A549 (cell line): ENCODE data around the gene TMEM175. TPM values are rescaled to one million over a fixed set of nuclear protein-coding genes. Genes with fewer than 3 reads are reported as not detected.

ENCODE experiments used
- ATAC-seq, 2 experiments: fragments of 200-7000 bp in 1 of 2; fragments of >200 bp in 1 of 2; cut with Nextera tagmentation in 1 of 2; cut with Tn5 transposase in 1 of 2; 3 replicates each; pipeline versions ENCODE4 v1.8.0 to v1.9.1; 2018 to 2020; ENCODE audit warnings: mild to moderate bottlenecking in 1 of 2, moderate library complexity in 1 of 2
- CTCF ChIA-PET: fragments of 300-600 bp; sonication (Branson Sonifier 250); formaldehyde crosslinking; extraction: SDS; loops from one replicate; lab custom pipeline; 2021; ENCODE audit warnings: antibody characterized with exemption, inconsistent platforms; lab: Yijun Ruan, JAX
- POLR2A ChIA-PET: fragments of 350-600 bp; formaldehyde crosslinking; extraction: SDS; loops from one replicate; lab custom pipeline; 2021; ENCODE audit warnings: antibody characterized with exemption, inconsistent platforms; lab: Yijun Ruan, JAX
- DNase-seq, 2 experiments: peaks; one replicate each; pipeline versions ENCODE4 v3.0.0 to v3.0.0-alpha.2; 2011 to 2016; ENCODE audit warnings: low read depth in 1 of 2, low spot score in 1 of 2
- FAIRE-seq: peaks from 2 replicates; lab custom pipeline; 2011; peaks lifted over from hg19 to GRCh38; lab: Jason Lieb, UNC
- H3K27ac ChIP-seq, 2 experiments: fragments of >200 bp; sonication (Bioruptor Twin); formaldehyde crosslinking; 3 replicates each; pipeline ENCODE4 v1.5.1; 2016 to 2017
- H3K4me1 ChIP-seq: fragments of >200 bp; sonication (Bioruptor Twin); formaldehyde crosslinking; 3 replicates; pipeline ENCODE4 v1.6.1; 2016
- H3K4me2 ChIP-seq: fragments of >200 bp; sonication (Bioruptor Twin); formaldehyde crosslinking; 3 replicates; pipeline ENCODE4 v1.6.1; 2016
- H3K4me3 ChIP-seq: fragments of >200 bp; sonication (Bioruptor Twin); formaldehyde crosslinking; 3 replicates; pipeline ENCODE4 v1.5.1; 2016
- H3K9me3 ChIP-seq: fragments of >200 bp; sonication (Bioruptor Twin); formaldehyde crosslinking; 3 replicates; pipeline ENCODE4 v1.6.1; 2016
- CEBPB ChIP-seq, 2 experiments: fragments of >200 bp in 1 of 2; sonication (Bioruptor Twin) in 1 of 2; formaldehyde crosslinking in 1 of 2; IDR thresholded peaks; 2 replicates each; pipeline ENCODE4 v1.6.1; 2012 to 2016
- E2F6 ChIP-seq: IDR thresholded peaks from 2 replicates; pipeline ENCODE4 v1.6.1; 2012; ENCODE audit warnings: low read depth, borderline replicate concordance
- EHMT2 ChIP-seq: fragments of 200-600 bp; sonication (generic); IDR thresholded peaks from 2 replicates; pipeline ENCODE4 v1.6.1; 2016; ENCODE audit warnings: antibody characterized with exemption, low read depth, mild to moderate bottlenecking, moderate library complexity
- EP300 ChIP-seq, 2 experiments: fragments of >200 bp; sonication (Bioruptor Twin); formaldehyde crosslinking; IDR thresholded peaks; 2 replicates in 1 of 2; 3 replicates in 1 of 2; pipeline ENCODE4 v1.6.1; 2016 to 2017
- ESRRA ChIP-seq: fragments of 150-350 bp; IDR thresholded peaks from 2 replicates; pipeline ENCODE4 v1.6.1; 2014; ENCODE audit warnings: mild to moderate bottlenecking, low read length, borderline replicate concordance
- FOSB ChIP-seq: fragments of 250-450 bp; sonication (Bioruptor Pico); IDR thresholded peaks from 2 replicates; pipeline ENCODE4 v1.5.0; 2020; ENCODE audit warnings: mild to moderate bottlenecking, moderate library complexity
- HES2 ChIP-seq: fragments of >200 bp; sonication (Bioruptor Twin); formaldehyde crosslinking; IDR thresholded peaks from 2 replicates; pipeline ENCODE4 v1.6.1; 2016
- HOXA7 ChIP-seq: fragments of 250-450 bp; sonication (Bioruptor Pico); IDR thresholded peaks from 2 replicates; pipeline ENCODE4 v1.5.0; 2020; ENCODE audit warnings: mild to moderate bottlenecking, moderate library complexity
- HOXB13 ChIP-seq: fragments of 250-450 bp; sonication (Bioruptor Pico); IDR thresholded peaks from 2 replicates; pipeline ENCODE4 v1.5.0; 2020; ENCODE audit warnings: low read depth, mild to moderate bottlenecking, moderate library complexity
- HOXB5 ChIP-seq: fragments of 250-450 bp; sonication (Bioruptor Pico); IDR thresholded peaks from 2 replicates; pipeline ENCODE4 v1.5.0; 2020; ENCODE audit warnings: mild to moderate bottlenecking, moderate library complexity
- JUNB ChIP-seq: fragments of >200 bp; sonication (Bioruptor Twin); formaldehyde crosslinking; IDR thresholded peaks from 2 replicates; pipeline ENCODE4 v1.6.1; 2016
- KDM1A ChIP-seq: fragments of 200-600 bp; sonication (generic); IDR thresholded peaks from 2 replicates; pipeline ENCODE4 v1.6.1; 2016; ENCODE audit warnings: low read depth, mild to moderate bottlenecking
- MAFK ChIP-seq: fragments of 450-650 bp; IDR thresholded peaks from 2 replicates; pipeline ENCODE4 v1.6.1; 2014; ENCODE audit not compliant: partially characterized antibody
- NFE2L2 ChIP-seq: fragments of 150-350 bp; conservative IDR thresholded peaks from 2 replicates; pipeline ENCODE4 v1.6.1; 2014; ENCODE audit warnings: low read length
- PHF8 ChIP-seq: fragments of 200-600 bp; sonication (generic); IDR thresholded peaks from 2 replicates; pipeline ENCODE4 v1.6.1; 2016; ENCODE audit warnings: low read depth, mild to moderate bottlenecking, antibody characterized with exemption, moderate library complexity, borderline replicate concordance
- RFX5 ChIP-seq: fragments of 450-650 bp; IDR thresholded peaks from 2 replicates; pipeline ENCODE4 v1.7.1; 2014; ENCODE audit warnings: antibody characterized with exemption, mild to moderate bottlenecking, moderate library complexity
- SMC3 ChIP-seq: fragments of >200 bp; sonication (Bioruptor Twin); formaldehyde crosslinking; IDR thresholded peaks from 3 replicates; pipeline ENCODE4 v1.6.1; 2018; ENCODE audit warnings: inconsistent platforms
- SREBF2 ChIP-seq: fragments of 450-650 bp; IDR thresholded peaks from 2 replicates; pipeline ENCODE4 v1.6.1; 2014; ENCODE audit warnings: mild to moderate bottlenecking, moderate library complexity
- TP53 ChIP-seq: fragments of 250-450 bp; sonication (Bioruptor Pico); IDR thresholded peaks from 2 replicates; pipeline ENCODE4 v1.5.0; 2021; ENCODE audit warnings: mild to moderate bottlenecking, moderate library complexity
- USF2 ChIP-seq: fragments of 450-650 bp; IDR thresholded peaks from 2 replicates; pipeline ENCODE4 v1.6.1; 2014; ENCODE audit warnings: antibody characterized with exemption
- ZSCAN20 ChIP-seq: fragments of 250-450 bp; sonication (Bioruptor Pico); IDR thresholded peaks from 2 replicates; pipeline ENCODE4 v1.8.0; 2022; ENCODE audit warnings: mild to moderate bottlenecking, moderate library complexity
- WGBS: methylation state at CpG from one replicate; pipeline ENCODE4 v1.1.6; 2017; ENCODE audit errors: missing lambda C conversion rate; 5-methylcytosine and 5-hydroxymethylcytosine counted together
- polyA plus RNA-seq, 4 experiments: library from polyadenylated mRNA; depleted of rRNA in 3 of 4; stranded (reverse); fragments of >200 nt; fragmentation: RNase III in 1 of 4; extraction: RNeasy Plus Mini Kit Qiagen cat#74134 plus additional on column Dnase treatment in 1 of 4; gene quantifications; 2 replicates in 3 of 4; 3 replicates in 1 of 4; pipeline ENCODE4 v1.2.3, GENCODE V29; 2011 to 2017
- TF ChIP-seq, protein P1 (sequence below): fragments of 250-450 bp; sonication (Bioruptor Pico); IDR thresholded peaks from 2 replicates; pipeline ENCODE4 v1.5.0; 2020; ENCODE audit warnings: low read depth, mild to moderate bottlenecking, moderate library complexity

The TMEM175 gene
- polyA plus RNA-seq, 2 of the 4 experiments (the other 2 are of a cell fraction), result 15.7 to 19.4 TPM

DNA sequence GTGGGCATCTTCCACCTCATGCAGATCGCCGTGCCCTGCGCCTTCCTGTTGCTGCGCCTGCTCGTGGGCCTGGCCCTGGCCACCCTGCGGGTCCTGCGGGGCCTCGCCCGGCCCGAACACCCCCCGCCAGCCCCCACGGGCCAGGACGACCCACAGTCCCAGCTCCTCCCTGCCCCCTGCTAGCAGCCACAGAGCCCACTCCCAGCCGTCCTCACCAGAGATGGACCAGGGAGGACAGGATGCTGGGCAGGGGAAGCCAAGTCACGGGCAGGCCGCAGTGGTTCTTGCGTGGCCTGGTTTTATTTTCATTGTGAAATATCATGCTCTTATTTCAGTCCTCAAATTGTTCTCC lies 26.0 kb downstream of the TMEM175 start (continued):
- TF ChIP-seq FOSB (CRISPR knock-in tag) (no peak), PHF8 (no peak), EP300 (IDR thresholded peaks at IDR 0.05) (no peak), TP53 (CRISPR knock-in tag) (no peak), KDM1A (no peak)

GRCh38 chr4:958696-959337 lies 26.6 kb downstream of the TMEM175 start:
- 78% methylated on average over 14 of the region's 17 CpGs for WGBS
- H3K4me1 ChIP-seq, result no peaks in the 10 kb centered on the region
- ChIA-PET POLR2A (no interaction called here), CTCF (no interaction called here)
- H3K9me3 ChIP-seq, result no peaks in the 10 kb centered on the region
- no peak for TF ChIP-seq PHF8
- no peak for TF ChIP-seq CEBPB (IDR thresholded peaks at IDR 0.05)
- TF ChIP-seq MAFK, result no peak
- no peak for TF ChIP-seq RFX5
- no peak for TF ChIP-seq HES2
- TF ChIP-seq EP300 (IDR thresholded peaks at IDR 0.05), result no peak
- no peak for TF ChIP-seq ESRRA
- no peak for TF ChIP-seq HOXA7 (CRISPR knock-in tag)
- TF ChIP-seq SMC3, result no peak
- no peak for TF ChIP-seq HOXB13 (CRISPR knock-in tag)
- TF ChIP-seq, protein P1, sequence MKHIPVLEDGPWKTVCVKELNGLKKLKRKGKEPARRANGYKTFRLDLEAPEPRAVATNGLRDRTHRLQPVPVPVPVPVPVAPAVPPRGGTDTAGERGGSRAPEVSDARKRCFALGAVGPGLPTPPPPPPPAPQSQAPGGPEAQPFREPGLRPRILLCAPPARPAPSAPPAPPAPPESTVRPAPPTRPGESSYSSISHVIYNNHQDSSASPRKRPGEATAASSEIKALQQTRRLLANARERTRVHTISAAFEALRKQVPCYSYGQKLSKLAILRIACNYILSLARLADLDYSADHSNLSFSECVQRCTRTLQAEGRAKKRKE (CRISPR knock-in tag), result no peak
- TF ChIP-seq HOXB5, result no peak
- TF ChIP-seq SREBF2, result no peak
- no peak for TF ChIP-seq EHMT2
- TF ChIP-seq E2F6, result no peak
- no peak for TF ChIP-seq NFE2L2
- TF ChIP-seq JUNB, result no peak
- TF ChIP-seq USF2, result no peak
- no peak for TF ChIP-seq ZSCAN20 (CRISPR knock-in tag)
- ATAC-seq (no peak), FAIRE-seq (no peak), DNase-seq (no peak)
- no peak overlapping the region for H3K4me3 ChIP-seq
- H3K27ac ChIP-seq, result no peak overlapping the region
- H3K4me2 ChIP-seq, result no peak overlapping the region

GRCh38 chr4:959338-960139 lies 27.3 kb downstream of the TMEM175 start:
- no peaks in the 10 kb centered on the region for H3K9me3 ChIP-seq
- H3K4me1 ChIP-seq, result no peaks in the 10 kb centered on the region
- H3K4me3 ChIP-seq, result no peak overlapping the region
- H3K4me2 ChIP-seq, result no peak overlapping the region
- TF ChIP-seq USF2 (no peak), EP300 (IDR thresholded peaks at IDR 0.05) (no peak), ZSCAN20 (CRISPR knock-in tag) (no peak)
- no peak overlapping the region for H3K27ac ChIP-seq
- ChIA-PET CTCF (interaction anchor here (0.6 kb wide), 1 partner anchor 18 kb away, joined by 4 read pairs; no protein-coding TSS in a partner anchor), POLR2A (no interaction called here)
- WGBS, result 90% methylated on average over 13 of the region's 24 CpGs
- FAIRE-seq, result no peak
- DNase-seq, result no peak
- ATAC-seq, result no peak; a peak in 1 of 6 replicates
